Activated CD4-positive, alpha-beta T cell treated with anti-CD3 and anti-CD28 coated beads for 1 hour (primary cell): ENCODE measurements around the gene KRT14.
"Not testable (repeated sequence)": the region's sequence is repeated elsewhere in the genome, so short reads cannot be mapped to it uniquely, and the experiment has no call there.

ENCODE experiments used
- DNase-seq: peaks from one replicate; pipeline ENCODE4 v3.0.0-alpha.2; 2020

KRT14 gene

GRCh38 chr17:41600318-41600717 lies 13.6 kb upstream of the KRT14 start:
- no peak for DNase-seq

- no peak for DNase-seq
These were observed 13.0 kb upstream of the KRT14 start for GRCh38 chr17:41599680-41600079.

DNA sequence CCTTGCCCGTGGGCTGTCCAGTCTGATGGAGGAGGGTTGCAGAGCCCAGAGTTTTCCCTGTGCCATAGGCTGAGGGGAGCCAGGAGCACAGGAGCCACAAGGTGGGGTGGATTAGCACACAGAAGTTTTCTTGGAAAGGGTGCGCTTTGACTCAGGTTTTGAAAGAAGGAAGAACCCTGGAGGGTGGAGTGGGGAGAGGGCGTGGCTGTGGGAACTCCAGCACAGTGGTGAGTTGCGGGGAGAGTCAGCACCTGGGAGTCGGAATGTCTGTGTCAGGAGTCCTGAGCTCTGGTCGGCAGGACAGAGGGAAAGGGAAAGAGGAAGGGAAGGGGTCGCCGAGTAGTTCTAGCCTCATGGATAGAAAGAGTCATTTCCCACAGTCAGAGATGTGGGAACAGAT lies 8.9 kb upstream of the KRT14 start:
- DNase-seq, result no peak

DNA sequence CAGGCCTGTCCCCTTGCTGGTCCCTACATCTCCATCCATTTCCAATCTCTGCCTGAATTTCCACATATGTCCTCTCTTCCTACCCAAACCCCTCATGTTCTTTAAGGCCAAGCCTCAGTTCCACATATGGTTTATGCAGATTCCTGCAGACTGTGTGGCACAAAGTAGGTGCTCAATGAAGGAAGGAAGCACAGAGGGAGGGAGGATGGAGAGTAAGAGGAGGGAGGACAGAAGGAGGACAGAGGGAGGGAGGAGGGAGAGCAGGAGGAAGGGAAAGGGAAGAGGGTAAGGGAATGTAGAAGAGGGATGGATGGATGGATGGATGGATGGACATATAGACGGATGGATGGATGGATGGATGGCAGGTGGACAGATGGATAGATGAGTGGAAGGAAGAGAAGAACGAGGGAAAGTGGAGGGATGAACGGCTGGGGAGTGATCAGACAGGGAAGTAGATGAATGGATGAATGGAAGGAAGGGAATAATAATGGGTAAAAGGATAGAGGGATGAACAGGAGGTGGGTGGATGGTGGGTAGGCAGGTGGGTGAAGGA lies 7.7 kb upstream of the KRT14 start:
- no peak for DNase-seq

GRCh38 chr17:41593306-41593981 lies 6.7 kb upstream of the KRT14 start:
- DNase-seq, result no peak

DNA sequence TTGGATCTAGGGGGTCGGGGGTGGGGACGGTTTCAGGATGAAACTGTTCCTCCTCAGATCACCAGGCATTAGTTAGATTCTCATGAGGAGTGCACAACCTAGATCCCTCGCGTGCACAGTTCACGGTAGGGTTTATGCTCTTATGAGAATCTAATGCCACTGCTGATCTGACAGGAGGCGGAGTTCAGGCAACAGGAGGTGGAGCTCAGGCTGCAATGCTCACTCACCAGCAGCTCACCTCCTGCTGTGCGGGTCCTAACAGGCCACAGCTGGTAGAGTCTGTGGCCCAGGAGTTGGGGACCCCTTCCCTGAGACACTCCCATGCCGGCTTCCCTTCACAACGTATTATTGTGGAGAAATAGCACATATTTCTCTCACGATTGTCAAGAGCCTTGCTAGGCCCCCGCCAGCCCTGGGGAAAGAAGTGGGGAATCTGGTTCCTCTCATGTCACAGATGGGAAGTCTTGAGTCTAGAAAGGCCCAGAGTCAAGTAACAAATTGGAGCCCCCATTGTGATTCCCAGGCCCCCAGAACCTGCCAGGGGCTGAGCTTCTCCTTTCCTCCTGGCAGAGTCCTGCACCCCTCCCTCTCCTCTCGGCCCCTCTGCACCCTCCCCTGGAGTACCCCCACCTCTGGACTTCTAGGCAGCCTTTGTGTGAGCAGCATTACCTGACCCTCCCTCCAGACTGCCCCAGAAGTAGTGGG lies 6.1 kb upstream of the KRT14 start:
- no peak for DNase-seq

GRCh38 chr17:41589301-41589700 lies 2.6 kb upstream of the KRT14 start:
- DNase-seq, result no peak

GRCh38 chr17:41588126-41588810 lies 1.6 kb upstream of the KRT14 start:
- no peak for DNase-seq

DNA sequence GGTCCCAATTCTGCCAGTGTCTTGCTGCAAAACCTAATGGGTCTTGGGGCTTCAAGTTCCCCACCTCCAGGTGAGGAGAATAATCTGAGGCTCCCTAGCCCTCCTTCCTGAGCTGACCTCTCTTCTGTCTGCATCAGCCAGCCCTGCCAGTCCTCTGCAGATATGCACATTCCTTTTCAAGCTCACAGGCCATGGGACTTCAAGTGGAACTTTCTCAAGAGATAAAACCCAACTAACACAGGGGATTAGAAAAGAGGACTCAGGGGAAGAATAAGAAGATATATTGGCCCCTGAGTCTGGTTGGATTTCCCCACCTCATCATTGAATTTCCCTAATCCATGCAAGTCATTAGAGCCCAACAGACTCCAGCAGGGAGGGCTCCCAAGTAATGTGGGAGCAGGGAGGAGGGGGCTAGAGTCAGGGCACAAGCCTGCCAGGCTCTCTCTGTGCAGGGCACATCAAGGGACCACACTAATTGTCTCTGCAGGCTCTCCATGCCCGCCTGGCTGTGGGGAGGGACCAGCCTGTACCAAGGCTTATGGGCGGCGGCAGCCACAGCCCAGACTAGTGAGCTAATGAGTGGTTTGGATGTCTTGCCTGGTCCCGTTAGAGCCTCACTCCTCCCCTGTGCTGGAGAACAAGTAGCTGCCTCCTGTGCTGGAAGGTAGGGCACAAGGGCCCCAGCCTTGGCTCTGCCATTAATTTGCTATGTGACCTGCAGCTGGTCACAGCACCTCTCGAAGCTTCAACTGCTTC lies 1.2 kb downstream of the KRT14 start:
- DNase-seq, result no peak

DNA sequence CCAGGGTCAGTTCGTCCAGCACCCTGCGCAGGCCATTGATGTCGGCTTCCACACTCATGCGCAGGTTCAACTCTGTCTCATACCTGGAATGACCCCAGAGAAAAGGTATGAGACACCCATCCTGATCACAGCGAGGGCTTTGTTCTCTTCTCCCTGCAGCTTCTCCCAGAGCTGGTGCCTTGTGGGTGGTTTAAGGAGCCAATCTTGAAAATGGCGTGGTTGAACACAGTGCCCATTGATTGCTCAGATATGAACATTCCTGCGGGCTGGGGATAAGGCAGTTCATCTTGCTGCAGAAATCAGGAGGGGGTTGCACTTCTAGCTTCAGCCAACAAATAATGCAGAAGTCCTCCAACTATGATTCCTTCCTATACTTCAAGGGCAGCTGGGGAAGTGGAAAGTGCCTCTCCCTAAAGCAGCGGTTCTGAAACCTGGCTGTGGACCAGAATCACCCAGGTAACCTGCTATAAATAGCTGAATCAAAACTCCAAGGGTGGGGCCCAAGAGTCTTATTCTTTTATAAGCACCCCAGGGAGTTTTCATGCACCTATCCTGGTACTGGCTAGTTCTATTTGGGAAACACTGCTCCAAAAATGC lies 2.3 kb downstream of the KRT14 start:
- not testable (repeated sequence) for DNase-seq

GRCh38 chr17:41583137-41584127 lies 3.3 kb downstream of the KRT14 start:
- DNase-seq, result no peak

GRCh38 chr17:41582061-41582968 lies 4.4 kb downstream of the KRT14 start:
- DNase-seq, result not testable (repeated sequence)

DNA sequence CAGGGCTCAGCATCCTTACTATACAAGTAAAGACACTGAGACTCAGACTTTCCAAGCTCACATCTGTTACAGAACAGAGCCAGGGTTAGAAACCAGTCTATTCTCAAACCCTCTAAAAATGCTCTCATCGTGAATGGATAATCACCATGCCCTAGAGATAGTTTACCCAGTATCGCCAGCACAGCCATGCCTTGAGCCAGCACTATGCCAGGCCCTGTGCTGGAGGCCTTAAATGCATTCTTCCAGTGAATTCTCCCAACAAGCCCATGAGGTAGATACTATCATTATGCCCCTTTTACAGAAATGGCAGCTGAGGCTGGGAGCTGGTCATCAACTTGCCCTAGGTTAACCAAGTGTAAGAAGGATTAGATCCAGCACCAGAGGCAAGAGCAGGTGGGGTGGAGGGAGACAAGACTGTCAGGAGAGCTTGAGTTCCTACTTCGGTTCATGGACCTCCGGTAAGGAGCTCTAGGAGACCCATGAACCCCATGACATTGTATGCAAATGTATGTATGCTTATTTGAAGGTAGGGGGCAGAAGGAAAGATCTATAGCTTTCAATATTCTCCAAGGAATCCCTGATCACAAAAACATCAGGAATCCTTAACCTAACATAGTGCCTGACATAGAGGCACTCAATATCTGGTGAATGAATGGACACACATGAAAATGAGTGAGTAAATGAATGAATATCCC lies 5.2 kb downstream of the KRT14 start:
- DNase-seq, result no peak

DNA sequence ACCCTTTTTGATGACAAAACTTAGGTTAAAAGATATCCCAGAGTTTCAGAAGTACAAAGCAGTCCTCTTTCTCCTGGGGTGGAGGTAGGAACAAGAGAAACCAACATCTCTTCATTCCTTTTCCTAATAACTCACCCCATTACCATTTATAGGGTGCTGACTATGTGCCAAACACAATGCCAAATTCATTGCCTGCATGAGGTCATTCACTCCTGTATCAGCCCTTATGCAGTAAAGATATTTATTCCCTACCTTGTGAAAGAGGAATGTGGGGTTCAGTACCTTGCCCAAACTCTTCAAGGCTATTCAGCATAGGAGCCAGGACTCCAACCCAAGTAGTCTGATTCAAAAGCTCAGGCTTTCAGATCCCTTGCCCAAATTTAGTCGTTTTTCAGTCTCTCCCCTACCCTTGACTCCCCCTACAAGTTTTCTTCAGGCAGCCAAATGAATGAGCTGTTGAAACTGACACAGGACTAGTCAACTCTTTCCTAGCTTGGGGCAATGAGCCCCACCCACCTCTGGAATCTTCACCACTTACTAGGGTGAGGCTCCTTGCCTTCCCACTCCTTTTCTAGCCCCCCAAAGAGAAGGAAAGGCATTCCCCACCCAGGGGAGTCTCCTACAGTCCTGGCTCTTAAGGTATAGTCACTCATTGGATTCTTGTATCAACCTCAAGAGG lies 5.9 kb downstream of the KRT14 start:
- DNase-seq, result no peak

DNA sequence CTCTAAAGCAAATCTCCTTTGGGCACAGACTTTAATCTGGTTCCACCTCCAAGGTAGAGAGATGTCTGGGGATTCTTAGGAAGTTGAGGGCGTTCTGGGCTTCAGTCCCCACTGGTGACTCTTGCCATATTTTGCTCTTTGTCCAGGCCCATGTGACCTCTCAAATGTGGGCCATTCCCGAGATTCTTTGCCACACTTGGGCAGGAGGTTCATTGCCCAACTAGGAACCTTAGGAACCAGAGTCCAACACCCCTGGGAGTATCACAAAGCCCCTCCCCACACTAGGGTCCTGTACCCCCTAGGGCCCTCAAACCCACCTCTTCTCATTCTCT lies 6.5 kb downstream of the KRT14 start:
- DNase-seq, result no peak

DNA sequence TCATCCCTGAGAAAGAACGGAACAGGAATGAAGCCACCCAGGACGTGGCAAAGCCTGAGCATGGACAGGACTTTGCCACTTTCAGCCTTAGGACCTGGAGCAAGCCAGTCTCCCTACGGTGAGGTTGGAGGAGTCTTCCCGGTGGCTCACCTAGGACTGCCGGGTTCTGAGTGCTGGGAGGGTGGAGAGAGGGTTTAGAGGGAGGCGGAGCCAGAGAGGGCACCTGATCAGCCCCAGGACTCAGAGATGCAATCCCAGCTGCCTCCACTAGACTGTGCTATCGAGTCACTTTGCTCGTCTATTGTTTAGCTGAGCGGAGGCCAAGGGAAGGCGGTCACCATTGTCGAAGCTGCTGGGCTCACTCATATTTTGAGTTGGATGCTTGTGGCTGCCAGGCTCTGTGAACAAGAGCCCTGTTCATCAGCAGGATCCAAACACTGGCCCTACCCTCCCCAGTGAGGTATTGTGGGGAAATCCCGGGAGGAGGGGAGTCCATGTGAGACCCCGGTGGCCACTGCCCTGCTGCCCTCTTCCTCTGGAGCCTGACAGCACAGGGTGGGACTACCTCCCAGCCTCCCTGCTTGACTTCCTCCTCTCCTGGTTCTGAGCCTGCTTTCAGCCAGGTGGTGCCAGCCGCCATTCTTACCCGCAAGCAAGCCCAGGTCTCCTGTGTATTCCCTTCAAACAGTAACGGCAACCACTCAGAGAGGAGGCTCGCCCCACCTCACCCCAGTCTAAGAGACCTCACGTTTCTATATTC lies 7.0 kb downstream of the KRT14 start:
- peak; percentile 15 for DNase-seq

- DNase-seq, result no peak
These were observed 7.7 kb downstream of the KRT14 start for GRCh38 chr17:41578971-41579370.

- DNase-seq, result no peak
These were observed 8.2 kb downstream of the KRT14 start for GRCh38 chr17:41578538-41578937.
